Activated naive CD4-positive, alpha-beta T cell treated with Interleukin-2 at 50 U/mL for 16 hours (primary cell): ENCODE results near the gene PDIA3.
"Not testable (repeated sequence)": the region's sequence is repeated elsewhere in the genome, so short reads cannot be mapped to it uniquely, and the experiment has no call there.

Experiments used
- DNase-seq: peaks from one replicate; pipeline ENCODE4 v3.0.0-alpha.2; 2020

The PDIA3 gene

GRCh38 chr15:43776718-43777266 lies 30.6 kb downstream of the PDIA3 start, which contains the start of gene ELL3:
ELL3 (minus strand) TSS chr15:43776966; CDS start chr15:43776901, 65 bp downstream.
- DNase-seq: peak; percentile 72

- peak; percentile 85 for DNase-seq
These were observed 31.2 kb downstream of the PDIA3 start for GRCh38 chr15:43777267-43777914.

- DNase-seq: no peak
These were observed 32.8 kb downstream of the PDIA3 start for GRCh38 chr15:43779016-43779415.

- no peak for DNase-seq
These were observed 43.2 kb downstream of the PDIA3 start for GRCh38 chr15:43789409-43789808.

- peak; percentile 100 for DNase-seq
These were observed 45.9 kb downstream of the PDIA3 start, which contains the start of gene SERF2 for GRCh38 chr15:43791993-43792760. SERF2 (plus strand) TSS chr15:43792320; CDS start chr15:43792377, 57 bp downstream.

GRCh38 chr15:43792761-43793476 lies 46.7 kb downstream of the PDIA3 start:
- peak; percentile 26 for DNase-seq

- no peak for DNase-seq
These were observed 47.4 kb downstream of the PDIA3 start for GRCh38 chr15:43793647-43794046.

- no peak for DNase-seq
These were observed 48.2 kb downstream of the PDIA3 start for GRCh38 chr15:43794269-43795037.

GRCh38 chr15:43795197-43795596 lies 49.0 kb downstream of the PDIA3 start:
- no peak for DNase-seq

GRCh38 chr15:43795997-43796396 lies 49.8 kb downstream of the PDIA3 start:
- DNase-seq: no peak

- no peak for DNase-seq
These were observed 50.3 kb downstream of the PDIA3 start for GRCh38 chr15:43796566-43796965.

GRCh38 chr15:43799209-43799944 lies 53.1 kb downstream of the PDIA3 start:
- DNase-seq: no peak

- no peak for DNase-seq
These were observed 53.7 kb downstream of the PDIA3 start, which contains the start of gene SERINC4 for GRCh38 chr15:43799945-43800285. SERINC4 (minus strand) TSS chr15:43800220; CDS start chr15:43799986, 234 bp downstream.

GRCh38 chr15:43800286-43801141 lies 54.3 kb downstream of the PDIA3 start, which contains the start of gene HYPK:
HYPK (plus strand) TSS chr15:43800599; CDS start chr15:43800623, 24 bp downstream.
- peak; percentile 94 for DNase-seq

GRCh38 chr15:43802676-43803075 lies 56.4 kb downstream of the PDIA3 start:
- DNase-seq: not testable (repeated sequence)

GRCh38 chr15:43808435-43808950 lies 62.3 kb downstream of the PDIA3 start:
- no peak for DNase-seq

- no peak for DNase-seq
These were observed 62.9 kb downstream of the PDIA3 start for GRCh38 chr15:43808960-43809678.

GRCh38 chr15:43815064-43815463 lies 68.8 kb downstream of the PDIA3 start:
- DNase-seq: not testable (repeated sequence)

- no peak for DNase-seq
These were observed 75.3 kb downstream of the PDIA3 start for GRCh38 chr15:43821505-43821904.
